ENCODE data around the gene RBM3. TPM values are rescaled to one million over a fixed set of nuclear protein-coding genes. Genes with fewer than 3 reads are reported as not detected.
"Not testable (repeated sequence)": the region's sequence is repeated elsewhere in the genome, so short reads cannot be mapped to it uniquely, and the experiment has no call there.

Gene RBM3
- 100 to 1,000 TPM in 2 of 3 donors, 10 to 100 TPM in 1; 88.4 to 406 (median 123) TPM for total RNA-seq
- long read RNA-seq, donor 1, transcript RBM3-203 (7 exons, 2,162 nt) = major isoform, 31 of 57 reads
- long read RNA-seq, donor 1, partial matches to known transcripts = 5 of 57 reads
- long read RNA-seq, donor 1, other reads (novel, unspliced or antisense) = 15 of 57 reads
- long read RNA-seq, donor 2, transcript RBM3-202 (6 exons, 1,130 nt) = minor isoform, 6 of 387 reads
- long read RNA-seq, donor 2, transcript RBM3-203 (7 exons, 2,162 nt) = major isoform, 352 of 387 reads
- long read RNA-seq, donor 2, partial matches to known transcripts = 8 of 387 reads
- long read RNA-seq, donor 2, other reads (novel, unspliced or antisense) = 20 of 387 reads

DNA sequence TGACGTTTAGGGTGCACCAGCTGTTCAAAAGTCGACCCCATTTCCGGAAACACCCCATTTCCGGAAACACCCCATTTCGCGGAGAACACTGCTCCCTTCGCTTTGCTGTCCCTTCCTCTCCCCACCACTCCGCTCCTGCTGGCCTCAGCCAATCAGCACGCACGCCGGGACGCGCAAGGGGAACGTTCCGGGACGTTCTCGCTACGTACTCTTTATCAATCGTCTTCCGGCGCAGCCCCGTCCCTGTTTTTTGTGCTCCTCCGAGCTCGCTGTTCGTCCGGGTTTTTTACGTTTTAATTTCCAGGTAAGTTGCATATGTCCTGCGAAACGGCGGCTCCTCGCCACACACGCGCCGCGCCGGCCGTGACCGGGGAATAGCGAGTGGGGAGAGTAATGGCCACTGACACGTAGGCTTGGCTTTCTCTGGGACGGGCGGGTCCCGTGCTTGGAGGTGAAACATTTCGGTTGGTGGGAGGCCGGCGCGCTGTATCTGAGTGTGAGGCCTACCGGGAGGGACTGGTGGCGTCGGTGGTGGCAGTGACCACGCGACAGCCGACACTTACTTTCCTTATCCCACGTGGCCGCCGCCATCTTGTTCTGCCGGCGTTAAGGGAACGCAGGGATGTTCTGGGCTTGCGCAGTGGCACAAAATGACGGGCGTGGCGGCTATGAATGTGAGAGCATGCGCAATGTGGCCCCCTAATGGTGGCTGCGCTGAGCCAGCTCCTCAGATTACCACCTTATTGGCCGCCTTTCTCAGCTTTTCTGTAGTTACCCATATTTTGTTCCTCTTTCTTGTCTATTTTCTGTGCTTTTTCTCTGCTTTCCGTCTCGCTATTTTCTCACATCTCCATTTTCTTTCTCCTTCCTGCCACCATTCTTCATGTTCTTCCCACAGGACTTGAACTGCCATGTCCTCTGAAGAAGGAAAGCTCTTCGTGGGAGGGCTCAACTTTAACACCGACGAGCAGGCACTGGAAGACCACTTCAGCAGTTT is at the start of gene RBM3:
Gene RBM3, plus strand, starts transcription at position 215 of the 997 bp plus-strand sequence. Its CDS starts 697 bp downstream, at position 912.
- TF ChIP-seq, protein P1, sequence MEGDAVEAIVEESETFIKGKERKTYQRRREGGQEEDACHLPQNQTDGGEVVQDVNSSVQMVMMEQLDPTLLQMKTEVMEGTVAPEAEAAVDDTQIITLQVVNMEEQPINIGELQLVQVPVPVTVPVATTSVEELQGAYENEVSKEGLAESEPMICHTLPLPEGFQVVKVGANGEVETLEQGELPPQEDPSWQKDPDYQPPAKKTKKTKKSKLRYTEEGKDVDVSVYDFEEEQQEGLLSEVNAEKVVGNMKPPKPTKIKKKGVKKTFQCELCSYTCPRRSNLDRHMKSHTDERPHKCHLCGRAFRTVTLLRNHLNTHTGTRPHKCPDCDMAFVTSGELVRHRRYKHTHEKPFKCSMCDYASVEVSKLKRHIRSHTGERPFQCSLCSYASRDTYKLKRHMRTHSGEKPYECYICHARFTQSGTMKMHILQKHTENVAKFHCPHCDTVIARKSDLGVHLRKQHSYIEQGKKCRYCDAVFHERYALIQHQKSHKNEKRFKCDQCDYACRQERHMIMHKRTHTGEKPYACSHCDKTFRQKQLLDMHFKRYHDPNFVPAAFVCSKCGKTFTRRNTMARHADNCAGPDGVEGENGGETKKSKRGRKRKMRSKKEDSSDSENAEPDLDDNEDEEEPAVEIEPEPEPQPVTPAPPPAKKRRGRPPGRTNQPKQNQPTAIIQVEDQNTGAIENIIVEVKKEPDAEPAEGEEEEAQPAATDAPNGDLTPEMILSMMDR (IDR thresholded peaks at IDR 0.05) = no peak
- intact Hi-C loops (cut with DNase I, micrococcal nuclease) = no loop called here
- H3K4me3 ChIP-seq = peak within 1 kb of the TSS; percentile 51
- ATAC-seq (peak; percentile 98), DNase-seq (peak; percentile 92 to 97 (median 93))
- peaks cover 7% of the 10 kb centered on the region for H3K4me1 ChIP-seq (ENCODE audit: low read depth)
- H3K9me3 ChIP-seq = no peaks in the 10 kb centered on the region
- H3K36me3 ChIP-seq (ENCODE audit: low read depth) = no peaks in the 10 kb centered on the region

DNA sequence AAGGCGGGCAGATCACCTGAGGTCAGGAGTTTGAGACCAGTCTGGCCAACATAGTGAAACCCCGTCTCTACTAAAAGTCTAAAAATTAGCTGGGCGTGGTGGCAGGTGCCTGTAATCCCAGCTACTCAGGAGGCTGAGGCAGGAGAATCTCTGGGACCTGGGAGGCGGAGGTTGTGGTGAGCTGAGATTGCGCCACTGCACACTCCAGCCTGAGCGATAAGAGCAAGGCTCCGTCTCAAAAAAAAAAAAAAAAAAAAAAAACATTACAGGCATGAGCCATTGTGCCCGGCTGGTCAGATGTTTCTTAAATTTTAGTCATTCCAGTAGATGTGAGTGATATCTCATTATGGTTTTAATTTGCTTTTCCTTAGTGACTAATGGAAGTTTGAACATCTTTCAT is 48.4 kb upstream of the RBM3 start:
- H3K9me3 ChIP-seq; H3K4me3 ChIP-seq; intact Hi-C loops (cut with DNase I, micrococcal nuclease); H3K4me1 ChIP-seq (ENCODE audit: low read depth); ATAC-seq; H3K36me3 ChIP-seq (ENCODE audit: low read depth); DNase-seq: not testable (repeated sequence)

DNA sequence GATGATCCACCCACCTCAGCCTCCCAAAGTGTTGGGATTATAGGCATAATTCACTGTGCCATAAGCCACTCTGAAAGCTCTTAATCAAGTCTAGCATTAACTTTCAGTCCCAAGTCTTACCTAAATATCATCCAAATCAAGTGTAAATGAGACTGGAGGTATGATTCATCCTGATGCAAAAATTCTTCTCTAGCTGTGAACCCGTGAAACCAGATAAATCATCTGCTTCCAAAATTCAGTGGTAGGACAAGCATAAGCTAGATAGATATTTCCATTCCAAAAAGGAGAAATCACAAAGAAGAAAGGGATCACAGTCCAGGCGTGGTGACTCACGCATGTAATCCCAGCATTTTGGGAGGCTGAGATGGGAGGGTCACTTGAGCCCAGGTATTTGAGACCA is 43.5 kb upstream of the RBM3 start:
- Histone ChIP-seq H3K9me3 (no peaks in the 10 kb centered on the region), H3K4me1 (ENCODE audit: low read depth) (no peaks in the 10 kb centered on the region), H3K4me3 (no peak overlapping the region), H3K36me3 (ENCODE audit: low read depth) (no peaks in the 10 kb centered on the region)
- no peak for DNase-seq
- ATAC-seq = no peak
- TF ChIP-seq, protein P1 (IDR thresholded peaks at IDR 0.05) = no peak
- intact Hi-C loops (cut with DNase I, micrococcal nuclease) = no loop called here

DNA sequence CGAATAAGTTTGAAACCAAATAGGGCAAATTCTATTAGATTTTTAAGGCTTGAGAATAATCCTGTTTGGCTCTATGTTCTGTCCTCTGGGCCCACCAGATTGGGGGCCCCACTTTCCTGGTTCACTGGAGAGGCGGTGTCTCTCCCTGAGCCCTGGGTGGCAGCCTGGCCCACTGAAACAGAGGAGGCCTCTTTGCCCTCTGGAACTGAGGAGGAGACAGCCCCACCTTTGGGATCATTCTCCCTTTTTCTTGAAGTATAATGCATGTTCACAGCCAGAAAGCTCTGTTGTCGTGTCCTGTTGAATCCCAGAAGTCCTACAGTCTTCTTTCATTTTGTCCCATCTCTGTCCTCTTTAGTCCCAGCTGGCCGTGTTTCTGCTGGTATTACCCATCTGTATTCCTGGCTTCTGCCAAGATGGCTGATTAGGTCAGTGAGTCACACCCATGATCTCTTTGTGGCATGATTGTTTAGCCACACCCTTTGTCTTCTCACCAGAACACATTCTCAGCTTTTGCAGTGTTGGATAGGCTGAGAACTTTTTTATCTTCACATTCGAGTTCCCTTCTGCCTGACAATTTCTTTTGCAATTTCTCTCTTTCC is 42.8 kb upstream of the RBM3 start:
- H3K4me3 ChIP-seq = no peak overlapping the region
- DNase-seq = peak in 1 of 3 donors; percentile 37
- H3K9me3 ChIP-seq = no peaks in the 10 kb centered on the region
- TF ChIP-seq, protein P1 (IDR thresholded peaks at IDR 0.05) = no peak
- peak; percentile 91 for ATAC-seq
- intact Hi-C loops (cut with DNase I, micrococcal nuclease) = no loop called here
- no peaks in the 10 kb centered on the region for H3K4me1 ChIP-seq (ENCODE audit: low read depth)
- no peaks in the 10 kb centered on the region for H3K36me3 ChIP-seq (ENCODE audit: low read depth)

DNA sequence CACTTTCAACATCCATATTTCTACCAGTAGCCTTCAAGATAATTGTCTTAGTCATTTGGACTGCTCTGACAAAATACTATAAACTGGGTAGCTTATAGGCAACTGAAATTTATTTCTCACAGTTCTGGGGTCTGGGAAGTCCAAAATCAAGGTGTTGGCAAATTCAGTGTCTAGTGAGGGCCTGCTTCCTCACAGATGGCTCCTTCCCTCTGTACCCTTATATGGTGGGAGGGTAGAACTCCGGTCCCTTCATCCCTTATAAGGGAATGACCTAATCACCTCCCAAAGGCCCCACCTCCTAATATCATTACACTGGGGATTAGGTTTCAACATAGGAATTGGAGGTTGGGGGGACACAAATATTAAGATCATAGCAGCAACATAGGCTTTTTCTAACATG is 42.1 kb upstream of the RBM3 start:
- Histone ChIP-seq H3K9me3 (no peaks in the 10 kb centered on the region), H3K4me1 (ENCODE audit: low read depth) (no peaks in the 10 kb centered on the region), H3K36me3 (ENCODE audit: low read depth) (no peaks in the 10 kb centered on the region), H3K4me3 (no peak overlapping the region)
- TF ChIP-seq, protein P1 (IDR thresholded peaks at IDR 0.05) = no peak
- ATAC-seq (no peak), DNase-seq (no peak)
- intact Hi-C loops (cut with DNase I, micrococcal nuclease) = no loop called here

Data from mucosa of descending colon (tissue), 3 donors.